GM18526 (cell line): ENCODE data around the gene NRP2.

Experiments
- POLR2A ChIP-seq: IDR thresholded peaks from 3 replicates; pipeline ENCODE4 v1.6.1; 2011; ENCODE audit not compliant: insufficient read length; ENCODE audit errors: extremely low read depth

The NRP2 gene

DNA sequence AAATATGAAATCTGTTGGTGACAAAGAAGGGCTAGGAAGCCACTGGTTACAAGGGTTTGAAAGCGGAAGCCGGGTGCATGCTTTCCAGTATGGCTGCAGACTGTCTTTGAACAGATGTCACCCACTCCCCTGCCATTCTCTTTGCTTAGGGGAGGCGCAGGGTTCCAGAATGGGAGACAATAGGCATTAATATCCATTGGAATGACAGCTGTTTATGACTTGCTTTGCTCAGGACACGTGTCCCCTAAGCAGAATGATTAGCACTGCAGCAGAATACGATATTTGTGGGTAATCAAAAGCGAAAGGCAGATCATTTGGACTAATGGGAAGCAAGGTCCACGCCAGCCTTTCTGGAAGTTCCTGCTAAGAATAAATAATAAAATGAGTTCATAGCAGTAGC lies 25.8 kb upstream of the NRP2 start:
- no peak for TF ChIP-seq POLR2A

DNA sequence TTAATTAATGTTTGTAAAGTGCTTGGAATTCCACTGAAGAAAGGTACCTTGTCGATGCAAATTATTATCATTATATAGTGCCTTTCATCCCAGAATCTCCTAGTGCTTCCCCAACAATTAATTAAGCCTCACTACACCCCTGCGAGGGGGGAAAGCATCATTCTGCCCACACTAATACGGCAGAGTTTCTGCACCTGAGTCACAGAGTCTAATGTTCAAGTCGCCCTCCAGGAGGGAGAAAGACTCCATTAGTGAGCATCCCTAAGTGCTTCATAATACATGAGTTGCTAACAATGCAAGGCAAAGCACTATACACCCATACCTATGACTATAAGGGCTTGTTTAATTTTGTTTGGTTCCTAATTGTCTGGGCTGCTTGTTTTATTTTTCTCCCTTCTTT lies 25.4 kb upstream of the NRP2 start:
- TF ChIP-seq POLR2A, result no peak

DNA sequence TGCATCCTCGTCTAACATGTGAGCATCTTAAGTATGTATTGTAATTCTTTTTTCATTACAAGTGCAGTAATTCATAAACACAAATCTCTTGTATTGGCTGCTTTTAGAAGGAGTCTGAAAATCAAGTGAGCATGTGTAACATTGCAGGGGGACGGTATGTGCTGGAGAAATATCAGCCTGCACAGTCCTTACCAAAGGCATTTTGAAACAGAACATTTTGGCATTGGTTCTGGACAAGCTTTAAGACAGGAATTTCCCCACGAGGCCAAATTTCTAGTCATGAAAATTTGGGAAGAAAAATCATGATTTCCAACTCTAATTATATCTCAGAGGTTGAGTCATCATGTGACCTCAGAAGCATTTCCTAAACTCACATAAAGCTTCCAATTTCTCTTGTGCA lies 24.7 kb upstream of the NRP2 start:
- TF ChIP-seq POLR2A, result no peak

DNA sequence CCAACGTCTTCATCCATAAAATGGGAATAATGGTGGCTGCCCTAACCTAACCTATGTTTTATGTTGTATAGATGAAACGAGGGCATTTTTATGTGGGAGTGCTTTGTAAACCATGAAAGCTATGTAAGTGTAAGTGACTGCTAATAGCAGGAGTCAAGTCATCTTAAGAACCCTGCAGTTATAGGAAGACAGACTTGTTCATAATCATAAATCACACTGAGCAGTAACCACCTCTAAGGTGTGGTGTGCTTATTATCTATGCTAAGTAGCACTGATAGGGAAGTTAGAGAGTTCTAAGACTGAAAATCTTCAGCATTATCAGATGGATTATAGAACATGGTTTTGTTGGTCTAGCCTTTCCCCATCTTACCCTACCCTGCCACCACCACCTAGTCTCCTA lies 24.2 kb upstream of the NRP2 start:
- TF ChIP-seq POLR2A, result no peak

DNA sequence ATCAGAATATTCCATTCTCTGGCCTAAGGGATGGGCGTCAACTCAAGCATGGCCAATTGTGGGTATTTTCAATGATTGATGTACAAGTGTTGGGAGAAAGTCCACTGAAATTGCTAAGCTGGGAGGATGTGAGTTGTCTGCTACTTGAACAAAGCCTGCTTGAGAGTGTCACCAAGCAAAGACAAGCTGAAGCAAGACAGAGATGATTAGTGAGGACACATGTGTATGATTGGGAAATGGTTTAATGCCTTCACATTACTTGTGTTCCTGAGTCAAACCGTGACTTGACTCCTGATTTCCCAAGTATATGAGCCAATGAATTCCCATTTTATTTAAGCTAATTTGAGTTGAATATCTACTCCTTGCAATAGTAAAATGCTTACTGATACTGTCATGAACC lies 23.7 kb upstream of the NRP2 start:
- no peak for TF ChIP-seq POLR2A

DNA sequence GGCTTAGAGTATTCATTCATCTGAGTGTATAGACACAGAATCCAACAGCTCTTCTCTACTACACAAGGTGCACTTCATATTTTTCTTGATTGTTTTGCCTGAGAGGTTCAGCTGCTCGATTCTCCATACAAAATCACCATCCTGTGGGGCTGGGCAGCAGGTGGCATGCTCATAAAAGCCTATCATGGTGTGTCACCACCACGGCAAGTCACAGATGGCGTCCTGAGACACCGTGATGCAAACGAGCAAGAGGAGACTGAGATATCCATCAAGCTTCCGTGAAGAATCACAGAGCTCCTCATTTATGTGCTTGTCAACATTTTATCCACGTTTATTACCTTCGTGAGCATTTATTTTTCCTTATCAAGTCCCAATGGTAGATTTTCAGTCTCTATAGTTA lies 22.4 kb upstream of the NRP2 start:
- TF ChIP-seq POLR2A, result no peak

DNA sequence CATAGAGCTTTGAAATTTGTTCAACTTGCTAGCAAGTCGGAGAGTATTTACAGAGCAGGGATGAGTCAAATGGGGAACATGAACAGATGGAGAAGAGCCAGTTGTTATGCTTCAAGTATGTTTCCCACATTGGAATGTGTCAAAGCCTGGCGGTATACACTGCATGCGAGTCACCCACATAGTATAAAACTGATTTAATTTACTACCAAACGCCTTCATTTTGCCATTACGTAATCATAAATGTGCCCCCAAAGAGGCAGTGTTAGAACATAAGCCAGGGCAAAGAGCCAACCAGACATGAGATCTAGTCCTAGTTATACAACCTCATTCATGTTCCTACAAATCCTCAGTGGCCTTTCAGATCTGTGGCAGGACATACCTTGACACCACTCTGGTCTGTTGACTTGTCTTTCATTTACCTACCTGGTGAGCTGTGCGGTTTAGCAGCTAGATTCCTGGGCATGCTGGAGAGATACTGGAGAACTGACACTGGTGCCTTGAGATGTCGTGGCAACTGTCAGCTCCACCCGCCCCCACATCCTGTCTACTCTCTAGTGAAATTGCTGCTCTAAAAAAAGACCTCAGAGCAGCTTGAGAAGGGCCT lies 21.7 kb upstream of the NRP2 start:
- TF ChIP-seq POLR2A, result no peak

DNA sequence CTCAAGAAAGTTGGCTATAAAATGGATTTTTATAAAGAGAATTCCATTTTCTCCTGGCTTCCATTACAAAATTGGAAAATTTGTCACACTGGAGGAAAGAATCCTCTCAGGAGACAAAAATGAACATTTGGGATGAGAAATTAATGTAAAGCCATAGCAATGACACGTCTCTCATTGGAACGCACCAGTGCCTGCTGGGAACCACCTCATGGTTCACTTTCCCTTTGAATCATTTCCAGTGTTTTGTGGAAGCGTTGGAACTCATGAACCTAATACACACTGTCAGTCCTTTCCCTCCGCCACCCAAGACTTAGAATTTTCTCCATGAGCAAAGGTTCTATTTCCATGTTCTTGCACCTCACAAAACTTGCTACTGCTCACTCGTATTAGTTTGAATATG lies 21.0 kb upstream of the NRP2 start:
- TF ChIP-seq POLR2A, result no peak

DNA sequence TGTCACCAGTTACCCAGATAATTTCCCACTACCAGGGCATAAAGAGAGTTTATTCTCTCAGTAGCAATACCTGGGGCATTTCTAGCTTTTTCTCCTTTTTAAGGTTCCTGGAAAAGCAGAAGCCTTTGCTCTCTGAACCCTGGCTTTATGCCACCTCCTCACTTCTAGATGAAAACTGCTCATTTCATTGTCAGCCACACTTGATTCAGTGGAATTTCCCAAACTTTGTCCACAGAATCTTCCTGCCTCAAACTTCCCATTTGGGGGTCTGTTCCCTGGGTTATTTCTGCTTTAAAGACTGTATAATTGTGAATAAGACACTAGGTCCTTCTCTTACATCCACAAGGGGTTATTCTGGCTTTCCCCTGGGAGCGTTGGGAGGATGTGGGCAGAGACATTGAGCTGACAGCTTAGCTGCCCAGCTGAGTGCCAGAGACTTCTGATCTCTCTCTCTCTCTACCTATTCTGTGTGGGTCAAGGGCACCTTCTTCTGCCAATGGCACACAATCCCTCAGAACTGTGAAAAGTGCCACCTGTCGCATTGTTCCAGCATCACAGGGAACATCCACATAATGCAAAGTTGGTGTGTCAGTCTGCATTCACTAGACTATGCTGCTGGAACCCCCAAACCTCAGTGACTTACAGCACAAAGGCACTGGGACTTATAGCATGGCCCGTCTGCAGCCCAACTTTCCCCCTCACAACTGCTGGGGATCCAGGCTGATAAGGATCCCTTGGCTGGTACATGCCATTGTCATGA lies 19.9 kb upstream of the NRP2 start:
- no peak for TF ChIP-seq POLR2A

DNA sequence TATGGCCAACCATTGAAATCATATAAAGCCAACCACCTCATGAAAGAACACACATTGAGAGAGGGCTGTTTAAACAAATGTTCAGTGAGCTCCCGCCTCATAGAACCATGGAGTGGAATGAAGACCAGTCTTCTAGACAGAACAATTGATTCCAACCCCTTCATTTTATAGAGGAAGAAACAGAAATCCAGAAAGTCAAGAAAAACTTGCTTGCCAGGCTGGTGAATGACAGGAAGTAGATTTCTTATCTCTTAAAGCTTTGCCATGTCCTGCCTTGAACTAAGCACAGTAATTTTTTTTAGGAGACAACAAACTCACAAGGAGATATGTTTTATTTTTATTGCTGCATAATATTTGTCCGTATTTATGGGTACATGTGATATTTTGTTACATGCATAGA lies 16.5 kb upstream of the NRP2 start:
- no peak for TF ChIP-seq POLR2A

DNA sequence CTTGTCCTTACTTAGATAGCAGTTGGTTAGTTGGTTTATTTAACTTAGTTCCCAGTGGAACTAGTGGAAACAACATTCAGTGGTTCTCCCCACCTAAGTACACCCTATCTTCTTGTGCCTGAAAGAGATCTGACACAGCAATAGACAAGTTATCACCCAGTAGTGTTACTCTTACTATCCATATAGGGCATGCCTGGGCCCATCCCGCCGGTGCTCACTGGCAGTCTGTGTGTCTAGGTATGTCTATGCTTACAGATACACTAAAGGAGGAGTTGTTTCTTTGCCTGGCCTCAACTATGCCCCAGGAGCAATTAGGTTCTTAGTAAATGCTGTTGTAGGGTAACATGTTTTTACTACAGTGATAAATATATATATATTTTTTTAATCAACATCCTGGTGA lies 12.0 kb upstream of the NRP2 start:
- no peak for TF ChIP-seq POLR2A

DNA sequence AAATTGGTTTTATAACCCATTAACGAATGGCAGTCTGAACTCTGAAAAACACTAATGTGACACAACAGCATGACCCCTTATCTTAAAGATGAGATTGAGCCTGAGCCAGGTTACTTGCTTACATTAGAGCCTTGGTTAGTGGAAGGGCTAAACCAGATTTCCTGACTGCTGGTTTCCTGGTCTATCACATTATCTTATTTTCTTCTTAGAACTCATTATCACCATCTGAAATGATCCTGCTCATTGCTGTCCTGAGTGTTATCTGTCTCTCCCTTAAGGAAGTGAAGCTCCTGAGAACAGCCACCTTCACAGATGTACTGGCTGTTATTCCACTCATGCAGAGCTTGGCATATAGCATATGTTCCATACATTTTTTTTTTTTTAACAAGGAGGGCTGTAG lies 9.0 kb upstream of the NRP2 start:
- TF ChIP-seq POLR2A, result no peak

DNA sequence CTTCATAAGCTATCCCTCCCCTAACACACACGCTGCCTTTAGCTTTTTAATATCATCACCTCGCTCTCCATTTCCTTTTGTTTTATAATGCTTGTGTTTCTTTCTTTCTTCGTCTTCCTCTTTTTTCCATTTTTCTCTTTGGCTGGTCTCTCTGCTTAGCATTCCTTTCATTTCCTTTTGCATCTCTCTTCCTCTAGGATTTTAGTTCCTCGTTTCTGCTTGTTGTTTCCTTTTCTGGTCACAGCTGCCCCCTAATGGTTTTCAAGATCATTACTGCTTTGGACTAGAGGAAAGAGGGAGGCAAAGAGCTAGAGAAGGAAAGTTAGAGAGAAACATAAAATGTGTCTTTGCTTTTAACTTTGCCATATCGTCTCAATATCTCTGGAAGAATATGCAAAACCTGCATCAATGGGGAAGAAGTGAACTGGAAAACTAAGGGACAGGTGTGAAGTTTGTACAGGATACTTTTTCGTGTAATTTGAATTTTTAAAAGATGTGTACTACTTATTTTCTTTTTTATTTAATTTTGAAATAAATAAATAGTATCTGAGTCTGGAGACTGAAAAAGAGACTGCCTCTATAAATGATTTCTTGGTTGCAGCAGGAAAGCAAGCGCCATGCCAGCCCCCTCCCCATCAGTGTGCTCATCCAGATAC lies 6.3 kb upstream of the NRP2 start:
- TF ChIP-seq POLR2A, result no peak

DNA sequence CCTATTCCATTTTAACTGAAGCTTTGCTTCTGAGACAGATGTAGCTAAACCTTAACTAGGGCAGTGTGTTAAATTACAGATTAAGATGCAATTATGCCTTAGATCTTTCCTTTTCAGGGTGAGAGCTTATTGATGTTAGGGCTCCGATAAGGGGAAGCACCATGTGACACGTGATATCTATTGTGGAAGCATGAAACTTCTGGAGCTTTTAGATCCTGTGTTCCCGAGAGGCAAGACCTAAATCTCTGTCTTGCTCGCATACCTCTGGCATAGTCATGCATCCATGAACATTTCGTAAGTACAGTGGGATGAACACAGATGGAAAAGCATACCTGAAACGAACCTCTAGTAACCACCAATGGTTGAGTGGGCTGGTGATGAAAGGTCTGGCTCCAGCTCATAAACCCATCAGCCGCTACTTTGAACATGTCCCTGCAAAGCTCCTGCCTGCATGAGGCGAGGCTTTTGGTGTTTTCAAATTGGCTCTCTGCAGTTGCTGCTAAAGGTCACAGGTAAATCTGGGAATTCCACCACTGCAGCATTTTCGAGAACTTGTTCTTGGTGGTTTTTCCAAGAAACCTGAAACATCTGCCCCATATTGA lies 3.7 kb upstream of the NRP2 start:
- TF ChIP-seq POLR2A, result no peak

DNA sequence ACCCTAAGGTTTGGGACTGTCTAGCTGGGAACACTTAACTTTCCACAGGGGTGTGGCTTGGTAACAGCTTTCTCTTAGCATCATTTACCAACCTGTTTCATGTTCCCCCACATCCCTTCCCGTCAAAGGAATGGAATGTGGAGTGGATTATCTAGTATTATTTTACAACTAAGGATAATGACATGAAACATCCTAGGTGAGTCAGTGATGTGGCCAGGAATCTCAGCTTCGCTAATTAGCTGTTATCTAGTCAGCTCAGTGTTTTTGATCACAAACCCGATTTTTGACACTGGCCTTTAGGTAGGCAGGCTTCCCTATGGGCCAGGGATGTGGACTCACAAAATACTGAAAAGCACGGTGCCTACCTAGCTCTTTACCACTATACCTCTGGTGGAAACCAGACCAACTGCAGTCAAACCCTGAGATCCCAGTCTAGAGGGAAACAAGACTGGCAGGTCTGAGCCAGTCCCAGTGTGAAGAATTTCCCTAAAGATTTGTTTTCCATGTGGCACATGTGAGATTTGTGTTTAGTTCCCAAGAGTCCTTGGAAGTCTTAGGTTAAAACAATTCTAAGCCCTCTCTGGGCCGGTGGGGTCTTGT lies 2.8 kb upstream of the NRP2 start:
- no peak for TF ChIP-seq POLR2A

DNA sequence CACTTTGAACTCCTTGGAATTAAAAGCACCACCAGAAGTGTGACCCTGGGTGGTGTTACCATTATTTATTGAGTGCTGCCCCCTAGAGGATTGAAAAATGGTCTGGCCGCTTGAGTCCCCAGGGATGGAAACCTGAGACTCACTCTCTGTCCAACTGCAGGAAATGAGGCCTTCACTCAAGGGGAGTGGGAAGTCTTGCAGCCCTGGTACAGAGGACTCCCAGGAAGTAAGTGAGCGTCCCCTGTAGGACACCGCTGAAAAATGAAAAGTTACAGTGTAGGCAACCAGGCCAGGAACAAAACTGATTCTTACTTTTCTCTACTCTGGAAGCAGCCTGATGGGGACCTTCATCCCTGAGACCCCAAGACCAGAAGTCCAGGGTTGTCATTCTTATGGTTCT lies 2.2 kb upstream of the NRP2 start:
- no peak for TF ChIP-seq POLR2A
